Stimulated activated CD4-positive, alpha-beta T cell treated with anti-CD3 and anti-CD28 coated beads, Interleukin-15, amount 100 ng/mL, for 48 hours (primary cell): Measurements from ENCODE around the gene ABCG1.

Experiments used
- DNase-seq, 2 donors: peaks; one replicate each; pipeline ENCODE4 v3.0.0-alpha.2; 2020; ENCODE audit warnings: low read depth in 2 of 2

ABCG1 gene

DNA sequence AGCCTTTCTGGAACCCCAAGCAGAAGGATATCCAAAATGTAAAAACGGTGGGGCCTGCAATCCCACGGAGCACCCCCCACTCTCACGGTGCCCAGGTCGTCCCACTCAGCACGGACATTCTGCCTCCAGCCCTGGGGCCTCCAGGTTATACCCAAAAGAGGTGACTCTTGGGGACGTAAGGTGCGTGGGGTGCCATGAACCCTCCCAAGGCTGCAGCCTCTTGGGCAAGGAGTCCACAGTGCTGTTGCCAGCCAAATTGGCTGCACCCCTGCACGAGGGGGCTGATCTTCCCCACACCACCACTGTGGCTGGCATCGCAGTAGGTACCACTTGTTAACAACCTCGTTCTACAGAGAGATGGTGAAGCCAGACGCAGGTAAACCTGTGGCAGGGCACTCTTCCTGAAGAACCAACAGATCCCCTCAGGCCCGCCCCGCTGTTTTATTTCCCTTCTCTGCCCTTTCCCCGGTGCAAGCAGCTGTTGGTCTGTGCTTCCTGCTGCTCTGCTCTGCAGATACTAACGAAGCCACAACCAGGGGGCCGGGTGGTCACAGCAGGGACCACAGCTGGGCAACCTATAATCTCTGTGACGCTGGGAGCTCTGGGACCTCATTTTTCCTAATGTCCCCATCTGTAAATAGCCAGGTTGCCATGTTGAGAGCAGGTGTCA lies 87.6 kb downstream of the ABCG1 start:
- no peak for DNase-seq

- no peak for DNase-seq
These were observed 88.2 kb downstream of the ABCG1 start for GRCh38 chr21:42307106-42307505.

- DNase-seq = no peak
These were observed 89.4 kb downstream of the ABCG1 start for GRCh38 chr21:42308161-42308913.

GRCh38 chr21:42308914-42309752 lies 90.2 kb downstream of the ABCG1 start:
- no peak for DNase-seq

DNA sequence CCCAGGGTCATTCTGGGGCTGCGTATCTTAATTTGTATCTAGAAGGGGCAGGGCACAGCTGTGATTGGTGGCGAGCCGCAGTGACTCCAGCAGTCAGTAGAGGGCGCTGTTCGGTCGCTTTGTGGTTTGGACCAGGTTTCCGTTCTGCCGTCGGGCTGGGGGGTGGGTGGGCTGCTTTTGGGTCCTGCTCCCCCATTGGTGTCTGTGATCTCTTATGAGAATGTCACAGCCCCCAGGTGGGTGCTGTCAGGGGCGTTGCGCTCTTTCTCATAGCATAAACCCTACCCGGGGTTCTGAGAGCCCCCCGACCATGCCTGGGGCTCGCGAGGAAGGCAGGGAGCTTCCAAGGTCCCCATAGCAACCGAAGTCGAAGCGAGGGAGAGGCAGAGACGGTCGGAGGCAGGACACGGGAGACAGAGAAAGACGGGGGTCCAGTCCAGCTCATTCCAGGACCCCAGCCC lies 90.8 kb downstream of the ABCG1 start:
- DNase-seq = peak; percentile 34 to 69

GRCh38 chr21:42310411-42311001 lies 91.6 kb downstream of the ABCG1 start:
- DNase-seq = no peak

- DNase-seq = no peak
These were observed 92.2 kb downstream of the ABCG1 start for GRCh38 chr21:42311160-42311559.

- DNase-seq = no peak
These were observed 93.1 kb downstream of the ABCG1 start for GRCh38 chr21:42311816-42312625.

- no peak for DNase-seq
These were observed 93.7 kb downstream of the ABCG1 start for GRCh38 chr21:42312626-42313104.

- no peak for DNase-seq
These were observed 94.6 kb downstream of the ABCG1 start for GRCh38 chr21:42313501-42313969.

- no peak for DNase-seq
These were observed 95.8 kb downstream of the ABCG1 start for GRCh38 chr21:42314616-42315295.

- no peak for DNase-seq
These were observed 96.5 kb downstream of the ABCG1 start, which contains the start of gene TFF3 for GRCh38 chr21:42315296-42315891. Gene TFF3 (minus strand): TSS chr21:42315409. CDS start chr21:42315374, 35 bp downstream.

DNA sequence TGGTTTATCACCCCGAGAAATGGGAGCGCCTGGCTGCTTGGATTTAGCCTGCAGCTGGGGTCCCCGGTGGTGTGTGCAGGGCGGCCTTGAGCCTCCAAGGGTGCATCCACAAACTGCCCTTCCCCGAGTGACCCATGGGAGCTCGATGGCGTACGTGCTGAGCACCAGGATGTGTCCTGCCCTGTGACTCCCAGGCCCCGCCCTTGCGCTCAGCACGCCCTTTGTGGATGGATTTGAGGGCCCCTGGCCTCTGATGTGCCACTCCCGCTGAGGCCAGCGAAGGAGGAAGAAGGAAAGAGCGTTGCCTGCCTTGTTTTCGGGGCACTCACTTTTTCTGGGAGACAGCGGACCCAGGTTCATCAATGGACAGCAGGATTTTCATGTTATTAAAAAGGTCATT lies 98.0 kb downstream of the ABCG1 start:
- DNase-seq = no peak

GRCh38 chr21:42317341-42317741 lies 98.4 kb downstream of the ABCG1 start:
- DNase-seq = no peak

DNA sequence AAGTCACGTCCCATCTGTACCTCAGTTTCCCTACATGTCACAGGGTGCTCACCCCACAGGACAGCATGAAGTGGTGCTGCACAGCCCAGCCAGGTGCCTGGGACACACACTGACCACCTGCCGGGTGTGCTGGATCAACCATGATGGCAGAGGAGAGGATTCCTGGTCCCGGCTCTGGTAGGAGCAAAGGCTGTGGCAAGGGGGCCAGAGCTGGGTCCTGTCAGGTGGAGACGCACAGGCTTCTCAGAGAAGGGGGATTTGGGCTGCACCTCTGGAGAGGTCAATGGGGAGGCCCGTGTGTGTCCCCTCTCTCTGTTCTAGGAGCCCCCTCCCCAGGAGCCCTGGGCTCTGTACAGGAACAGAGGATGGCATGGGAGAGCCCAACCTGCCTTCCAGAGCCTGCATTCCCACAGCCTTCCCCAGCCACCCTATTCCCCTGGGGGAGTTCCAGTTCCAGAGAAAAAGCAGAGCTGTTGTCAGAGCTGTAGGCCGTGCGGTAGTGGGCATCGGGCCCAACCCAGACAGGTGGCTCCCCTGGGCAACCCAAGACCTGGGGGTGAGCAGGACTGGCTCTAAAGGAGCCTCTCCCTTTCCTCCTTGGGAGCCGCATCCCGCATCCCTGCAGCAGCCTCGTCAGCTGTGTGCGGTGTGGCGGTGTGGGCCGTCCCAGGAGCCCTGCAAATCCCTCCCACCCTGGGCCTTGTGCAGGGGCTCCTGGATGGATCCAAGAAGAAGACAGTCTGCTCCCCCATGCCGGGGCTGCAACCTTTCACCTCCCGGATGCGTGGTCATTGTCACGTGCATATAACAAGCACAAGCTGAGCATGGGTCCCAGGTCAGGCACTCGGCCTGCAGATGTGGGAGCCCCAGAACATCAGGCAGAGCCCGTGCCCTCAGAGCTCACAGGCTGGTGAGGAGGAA lies 99.1 kb downstream of the ABCG1 start:
- DNase-seq = no peak

GRCh38 chr21:42319376-42319775 lies 100.4 kb downstream of the ABCG1 start:
- no peak for DNase-seq

DNA sequence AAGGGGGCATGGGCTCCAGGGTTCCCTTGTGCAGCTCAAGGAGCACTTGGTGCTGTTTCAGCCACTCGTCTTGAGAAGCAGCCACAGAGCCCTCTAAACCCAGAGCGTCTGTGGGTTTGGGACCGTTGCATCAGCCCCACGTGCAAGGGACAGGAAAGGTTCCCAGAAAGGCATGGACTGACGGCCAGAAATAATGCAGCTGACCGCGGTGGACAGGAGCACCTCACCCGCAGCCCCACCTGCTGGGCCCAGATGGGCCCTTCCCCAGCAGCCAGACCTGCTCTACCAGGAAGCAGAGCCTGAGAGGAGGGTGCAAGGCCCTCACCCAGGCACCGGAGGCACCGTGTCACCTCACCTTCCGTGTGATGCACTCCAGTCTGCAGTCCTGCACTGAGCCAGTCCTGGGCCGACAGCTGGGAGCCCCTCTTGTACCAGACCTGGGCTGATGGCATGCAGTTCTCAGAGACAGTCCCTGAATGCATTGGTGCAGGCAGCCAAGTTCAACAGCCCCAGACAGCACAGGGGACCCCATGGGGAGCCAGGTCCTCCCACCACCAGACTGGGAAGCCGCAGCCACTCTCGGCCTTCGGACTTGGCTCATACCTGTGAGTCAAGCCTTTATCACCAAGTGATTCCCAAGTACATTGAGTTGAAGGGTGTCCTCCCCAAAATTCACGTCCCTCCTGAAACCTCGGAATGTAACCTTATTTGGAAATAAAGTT lies 101.1 kb downstream of the ABCG1 start:
- no peak for DNase-seq

- no peak for DNase-seq
These were observed 101.9 kb downstream of the ABCG1 start for GRCh38 chr21:42320791-42321190.
